Body of pancreas (tissue), 4 donors: Measurements from ENCODE around the gene STK36.

Experiments
- CTCF ChIP-seq, 7 experiments: fragments of 450-650 bp in 4 of 7; fragments of 200-600 bp in 3 of 7; sonication (generic) in 3 of 7; IDR thresholded peaks; one replicate each; pipeline ENCODE4 v1.5.1; 2016 to 2019; ENCODE audit warnings: antibody characterized with exemption in 7 of 7
- POLR2A ChIP-seq, 3 donors: fragments of 450-650 bp; IDR thresholded peaks; one replicate each; pipeline ENCODE4 v1.6.1; 2016; ENCODE audit warnings: antibody characterized with exemption in 3 of 3, mild to moderate bottlenecking in 2 of 3

GRCh38 chr2:218701806-218702205 is 29.9 kb downstream of the STK36 start:
- TF ChIP-seq POLR2A (IDR thresholded peaks at IDR 0.05) (no peak), CTCF (IDR thresholded peaks at IDR 0.05) (no peak)
